ENCODE results near the gene RASGRF2. TPM values are rescaled to one million over a fixed set of nuclear protein-coding genes. Genes with fewer than 3 reads are reported as not detected.
A peak's percentile ranks its signal among the peaks of the same experiment; 100 is the strongest.

The RASGRF2 gene
- total and polyA plus RNA-seq, 9 of the 15 experiments (the other 6 are each of a cell fraction or from before 2014, with no cell fraction given), result 0.01 to 0.22 (median 0.08) TPM; not detected in 2

- DNase-seq (ENCODE audit: extremely low read depth in 1 of 4, low spot score in 3 of 4), result no peak
- Histone ChIP-seq H3K27me3 (ENCODE audit: control insufficient read depth in 2 of 2, insufficient read depth in 2 of 2, low read length in 2 of 2) (peaks cover 26 to 50% of the 10 kb centered on the region in 2 experiments), H3K9me3 (replicated peaks; ENCODE audit: control insufficient read depth, insufficient read depth, low read depth, low read length) (no peaks in the 10 kb centered on the region), H3K79me2 (ENCODE audit: control insufficient read depth, insufficient read depth, low read length) (no peaks in the 10 kb centered on the region), H3K4me2 (ENCODE audit: insufficient read depth, low read length) (no peak overlapping the region), H4K20me1 (replicated peaks; ENCODE audit: control insufficient read depth, insufficient read depth, low read length) (no peaks in the 10 kb centered on the region), H3K27ac (ENCODE audit: extremely low read depth, low read depth, low read length) (no peak overlapping the region), H3K4me1 (replicated peaks in 1 of 2; ENCODE audit: control insufficient read depth in 2 of 2, insufficient read depth in 2 of 2, low read length in 2 of 2) (no peaks in the 10 kb centered on the region), H3K9ac (ENCODE audit: insufficient read depth in 1 of 2, low read depth in 2 of 2, low read length in 2 of 2) (no peak overlapping the region), H3K9me1 (ENCODE audit: control insufficient read depth, insufficient read depth, low read length) (no peaks in the 10 kb centered on the region), H3K36me3 (ENCODE audit: control insufficient read depth, insufficient read depth, low read length) (no peaks in the 10 kb centered on the region), H2AFZ (ENCODE audit: low read depth, low read length) (no peak overlapping the region), H3K4me3 (no peak overlapping the region)
- no peak for ATAC-seq
- WGBS (ENCODE audit: insufficient coverage, low coverage, missing lambda C conversion rate), result 2% methylated on average over 3 of the region's 3 CpGs
- intact Hi-C loops (cut with micrococcal nuclease) (no loop called here), in situ Hi-C loops (cut with MboI) (no loop called here)
- FAIRE-seq, result no peak
- no TSS peak for BruUV-seq (replicated peaks)
- ChIA-PET POLR2A (no interaction called here), CTCF (ENCODE audit: low intra/inter-chr PET ratio) (no interaction called here)
- TF ChIP-seq FOS (IDR thresholded peaks at IDR 0.05; ENCODE audit: extremely low read depth, insufficient read length) (no peak), REST (IDR thresholded peaks at IDR 0.05; ENCODE audit: borderline replicate concordance) (peak; percentile 29; the same call in 1 of the 2 replicates), REST (CRISPR knock-in tag; IDR thresholded peaks at IDR 0.05; ENCODE audit: low read depth) (no peak), ZNF12 (CRISPR knock-in tag; IDR thresholded peaks at IDR 0.05) (no peak), GATA2 (CRISPR knock-in tag; IDR thresholded peaks at IDR 0.05) (no peak), ARID2 (IDR thresholded peaks at IDR 0.05) (no peak), NFATC3 (IDR thresholded peaks at IDR 0.05) (no peak), ID3 (CRISPR knock-in tag; IDR thresholded peaks at IDR 0.05) (no peak), ID3 (tag; IDR thresholded peaks at IDR 0.05) (no peak), KLF13 (tag; IDR thresholded peaks at IDR 0.05; ENCODE audit: borderline replicate concordance, low read depth) (no peak), XRCC3 (IDR thresholded peaks at IDR 0.05) (no peak)
Observed at GRCh38 chr5:81203729-81204128, 243.6 kb downstream of the RASGRF2 start.

All from K562 (cell line).